NOMO-1 treated with DMSO at 0.1 percent for 48 hours (cell line): ENCODE results near the gene RPLP2.

Experiments used
- DNase-seq: peaks from one replicate; lab custom pipeline; 2025; ENCODE audit not compliant: unreplicated experiment; lab: John Stamatoyannopoulos, UW

Gene RPLP2

GRCh38 chr11:790721-791564 is 18.8 kb upstream of the RPLP2 start:
- no peak for DNase-seq

- DNase-seq = no peak
These were observed 17.9 kb upstream of the RPLP2 start for GRCh38 chr11:791658-792534.

GRCh38 chr11:792535-792821 is 17.3 kb upstream of the RPLP2 start:
- DNase-seq = no peak

- no peak for DNase-seq
These were observed 16.9 kb upstream of the RPLP2 start for GRCh38 chr11:792873-793272.

- no peak for DNase-seq
These were observed 16.2 kb upstream of the RPLP2 start for GRCh38 chr11:793556-793955.

GRCh38 chr11:794013-794765 is 15.6 kb upstream of the RPLP2 start:
- no peak for DNase-seq

- DNase-seq = no peak
These were observed 14.8 kb upstream of the RPLP2 start for GRCh38 chr11:794766-795633.

- peak; percentile 86 for DNase-seq
These were observed 13.9 kb upstream of the RPLP2 start for GRCh38 chr11:795634-796564.

- no peak for DNase-seq
These were observed 13.0 kb upstream of the RPLP2 start for GRCh38 chr11:796565-797295.

GRCh38 chr11:797296-798092 is 12.3 kb upstream of the RPLP2 start:
- DNase-seq = peak; percentile 71

GRCh38 chr11:798093-798713 is 11.6 kb upstream of the RPLP2 start, which contains the start of gene SLC25A22:
Gene SLC25A22 (minus strand): TSS chr11:798281. CDS start chr11:795006, 3,275 bp downstream.
- DNase-seq = peak; percentile 79

- DNase-seq = no peak
These were observed 10.0 kb upstream of the RPLP2 start for GRCh38 chr11:799641-800316.

- no peak for DNase-seq
These were observed 9.3 kb upstream of the RPLP2 start for GRCh38 chr11:800473-800872.

GRCh38 chr11:801097-801780 is 8.5 kb upstream of the RPLP2 start:
- DNase-seq = no peak

GRCh38 chr11:802018-802617 is 7.6 kb upstream of the RPLP2 start:
- no peak for DNase-seq
